SK-N-SH (cell line): Measurements from ENCODE around the gene SMLR1.

Experiments used
- EZH2phosphoT487 ChIP-seq: fragments of 200-600 bp; sonication (generic); IDR thresholded peaks from 2 replicates; pipeline ENCODE4 v1.6.1; 2017; ENCODE audit warnings: low read depth, mixed run types, mild to moderate bottlenecking, antibody characterized with exemption, moderate library complexity, borderline replicate concordance
- POLR2AphosphoS5 ChIP-seq: IDR thresholded peaks from 2 replicates; pipeline ENCODE4 v1.6.1; 2012; ENCODE audit warnings: low read depth, low read length
- SIN3A ChIP-seq: IDR thresholded peaks from 2 replicates; pipeline ENCODE4 v1.6.1; 2012; ENCODE audit warnings: low read depth, mild to moderate bottlenecking, low read length, moderate library complexity, borderline replicate concordance
- SMC3 ChIP-seq: IDR thresholded peaks from 2 replicates; pipeline ENCODE4 v1.6.1; 2012; ENCODE audit warnings: low read depth, low read length, improper control_type of control experiment

- TF ChIP-seq EZH2phosphoT487 (no peak), POLR2AphosphoS5 (no peak), SIN3A (no peak), SMC3 (no peak)
These were observed 19.3 kb downstream of the SMLR1 start for GRCh38 chr6:130846501-130846900.
